ENCODE data around the gene CCHCR1. TPM values are rescaled to one million over a fixed set of nuclear protein-coding genes. Genes with fewer than 3 reads are reported as not detected.
A peak's percentile ranks its signal among the peaks of the same experiment; 100 is the strongest.

Gene CCHCR1
- total and polyA plus RNA-seq, 4 donors = 3.1 to 9.9 (median 6.2) TPM

DNA sequence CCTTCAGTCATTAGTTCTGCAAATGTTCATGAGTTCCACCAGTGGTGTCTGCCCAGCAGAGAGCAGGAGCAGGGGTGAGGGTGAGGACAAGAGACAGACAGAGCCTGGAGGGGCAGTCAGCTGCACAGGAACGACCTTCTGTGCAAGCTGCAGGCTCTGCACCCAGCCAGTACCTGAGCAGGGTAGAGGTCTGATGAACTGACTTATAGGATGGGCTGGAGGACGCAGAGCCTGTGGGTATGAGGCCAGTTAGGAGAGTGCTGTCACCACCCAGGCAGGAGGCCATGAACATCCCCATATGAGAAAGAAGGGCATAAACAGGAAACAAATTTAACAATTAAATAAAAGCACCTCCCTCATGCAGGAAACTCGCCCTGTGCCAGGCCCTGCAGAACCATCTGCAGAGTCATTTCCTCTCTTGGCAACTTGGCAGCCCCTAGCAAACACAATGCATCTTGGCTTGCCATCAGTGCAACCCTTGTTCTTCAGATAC, 63.2 kb downstream of the CCHCR1 start (continued):
- TF ChIP-seq ZBTB33 (IDR thresholded peaks at IDR 0.05) (no peak), HNF4G (IDR thresholded peaks at IDR 0.05) (no peak), MAX (IDR thresholded peaks at IDR 0.05) (no peak), FOXA2 (IDR thresholded peaks at IDR 0.05) (no peak), NR2F2 (IDR thresholded peaks at IDR 0.05) (no peak), YY1 (IDR thresholded peaks at IDR 0.05) (no peak), FOXA1 (IDR thresholded peaks at IDR 0.05) (no peak)

GRCh38 chr6:31092769-31093505, 64.7 kb downstream of the CCHCR1 start:
- no peak for DNase-seq (ENCODE audit: low spot score)
- WGBS = 86% methylated on average over 12 of the region's 12 CpGs

More at GRCh38 chr6:31092769-31093505, 64.7 kb downstream of the CCHCR1 start:
- Histone ChIP-seq H3K4me3 (ENCODE audit: low read depth in 1 of 3, low read length in 3 of 3) (no peak overlapping the region), H3K27me3 (ENCODE audit: control insufficient read depth in 4 of 4, insufficient read depth in 4 of 4, low read length in 3 of 4) (no peaks in the 10 kb centered on the region), H3K27ac (ENCODE audit: low read depth in 1 of 2, low read length in 2 of 2) (no peak overlapping the region), H3K9me3 (ENCODE audit: control insufficient read depth in 4 of 4, low read length in 3 of 4) (no peaks in the 10 kb centered on the region), H3K36me3 (ENCODE audit: control insufficient read depth in 4 of 4, insufficient read depth in 3 of 4, low read depth in 1 of 4, low read length in 3 of 4) (no peaks in the 10 kb centered on the region), H3K9ac (ENCODE audit: low read depth in 1 of 2, low read length in 2 of 2) (no peak overlapping the region), H3K4me1 (ENCODE audit: control insufficient read depth in 4 of 4, insufficient read depth in 4 of 4, low read length in 3 of 4) (no peaks in the 10 kb centered on the region)
- no peak for TF ChIP-seq TAF1 (conservative IDR thresholded peaks at IDR 0.05)
- no peak for TF ChIP-seq NR2F2 (IDR thresholded peaks at IDR 0.05)
- TF ChIP-seq HNF4A (conservative IDR thresholded peaks at IDR 0.05) = peak in 1 of 2 donors; percentile 10
- no peak for TF ChIP-seq MAX (IDR thresholded peaks at IDR 0.05)
- TF ChIP-seq ZBTB33 (IDR thresholded peaks at IDR 0.05) = no peak

Small RNA genes lying within 50 kb of the gene (small RNA-seq; reads per million reads assigned to genes)
- not detected for gene POLR2LP1

Other genes starting within 250 kb of the CCHCR1 start
- 10 to 100 TPM; 11.0 to 13.6 TPM for gene GTF2H4, start 249.6 kb downstream of the CCHCR1 start, total RNA-seq
- 10 to 100 TPM in 1 of 2 donors, 1 to 10 TPM in 1; 6.2 to 15.8 TPM for gene GTF2H4, start 249.6 kb downstream of the CCHCR1 start, polyA plus RNA-seq
- gene VARS2, start 243.6 kb downstream of the CCHCR1 start, total RNA-seq = 10 to 100 TPM; 10.2 to 23.3 TPM
- gene VARS2, start 243.6 kb downstream of the CCHCR1 start, polyA plus RNA-seq = 10 to 100 TPM in 1 of 2 donors, 1 to 10 TPM in 1; 9.4 to 22.4 TPM
- not detected for gene SFTA2, start 225.6 kb downstream of the CCHCR1 start, total RNA-seq
- gene SFTA2, start 225.6 kb downstream of the CCHCR1 start, polyA plus RNA-seq = under 1 TPM in 1 of 2 donors, not detected in 1; 0.60 TPM
- gene MUCL3, start 216.8 kb downstream of the CCHCR1 start, total RNA-seq = under 1 TPM in 1 of 2 donors, not detected in 1; under 0.01 TPM
- not detected for gene MUCL3, start 216.8 kb downstream of the CCHCR1 start, polyA plus RNA-seq
- gene MUC21, start 174.1 kb downstream of the CCHCR1 start, total RNA-seq = not detected
- gene MUC21, start 174.1 kb downstream of the CCHCR1 start, polyA plus RNA-seq = under 1 TPM in 1 of 2 donors, not detected in 1; 0.02 TPM
- gene MUC22, start 147.3 kb downstream of the CCHCR1 start, total RNA-seq = not detected
- not detected for gene MUC22, start 147.3 kb downstream of the CCHCR1 start, polyA plus RNA-seq
- not detected for gene C6orf15, start 45.2 kb downstream of the CCHCR1 start, total RNA-seq
- gene C6orf15, start 45.2 kb downstream of the CCHCR1 start, polyA plus RNA-seq = not detected
- gene PSORS1C1, start 43.0 kb downstream of the CCHCR1 start, total RNA-seq = under 1 TPM in 1 of 2 donors, not detected in 1; under 0.01 TPM
- under 1 TPM in 1 of 2 donors, not detected in 1; 0.08 TPM for gene PSORS1C1, start 43.0 kb downstream of the CCHCR1 start, polyA plus RNA-seq
- gene CDSN, start 37.4 kb downstream of the CCHCR1 start, total RNA-seq = not detected
- not detected for gene CDSN, start 37.4 kb downstream of the CCHCR1 start, polyA plus RNA-seq
- not detected for gene PSORS1C2, start 18.7 kb downstream of the CCHCR1 start, total RNA-seq
- not detected for gene PSORS1C2, start 18.7 kb downstream of the CCHCR1 start, polyA plus RNA-seq
- 10 to 100 TPM in 1 of 2 donors, under 1 TPM in 1; 0.67 to 16.8 TPM for gene TCF19, start 787 bp upstream of the CCHCR1 start, total RNA-seq
- gene TCF19, start 787 bp upstream of the CCHCR1 start, polyA plus RNA-seq = 1 to 10 TPM in 1 of 2 donors, under 1 TPM in 1; 0.63 to 3.4 TPM
- gene POU5F1, start 12.9 kb upstream of the CCHCR1 start, total RNA-seq = 1 to 10 TPM in 1 of 2 donors, not detected in 1; 3.2 TPM
- gene POU5F1, start 12.9 kb upstream of the CCHCR1 start, polyA plus RNA-seq = under 1 TPM in 1 of 2 donors, not detected in 1; 0.32 TPM
- 100 to 1,000 TPM; 249 to 292 TPM for gene HLA-C, start 114.3 kb upstream of the CCHCR1 start, total RNA-seq
- gene HLA-C, start 114.3 kb upstream of the CCHCR1 start, polyA plus RNA-seq = 100 to 1,000 TPM; 232 to 317 TPM
- 100 to 1,000 TPM; 341 to 369 TPM for gene HLA-B, start 199.4 kb upstream of the CCHCR1 start, total RNA-seq
- gene HLA-B, start 199.4 kb upstream of the CCHCR1 start, polyA plus RNA-seq = 100 to 1,000 TPM; 464 to 864 TPM
- gene MICA, start 245.8 kb upstream of the CCHCR1 start, total RNA-seq = 1 to 10 TPM; 3.3 to 9.1 TPM
- gene MICA, start 245.8 kb upstream of the CCHCR1 start, polyA plus RNA-seq = 1 to 10 TPM; 3.2 to 5.0 TPM